Measurements from ENCODE around the gene TRIM15.

GRCh38 chr6:30172681-30173080 lies 9.3 kb downstream of the TRIM15 start:
- TF ChIP-seq, protein P1, sequence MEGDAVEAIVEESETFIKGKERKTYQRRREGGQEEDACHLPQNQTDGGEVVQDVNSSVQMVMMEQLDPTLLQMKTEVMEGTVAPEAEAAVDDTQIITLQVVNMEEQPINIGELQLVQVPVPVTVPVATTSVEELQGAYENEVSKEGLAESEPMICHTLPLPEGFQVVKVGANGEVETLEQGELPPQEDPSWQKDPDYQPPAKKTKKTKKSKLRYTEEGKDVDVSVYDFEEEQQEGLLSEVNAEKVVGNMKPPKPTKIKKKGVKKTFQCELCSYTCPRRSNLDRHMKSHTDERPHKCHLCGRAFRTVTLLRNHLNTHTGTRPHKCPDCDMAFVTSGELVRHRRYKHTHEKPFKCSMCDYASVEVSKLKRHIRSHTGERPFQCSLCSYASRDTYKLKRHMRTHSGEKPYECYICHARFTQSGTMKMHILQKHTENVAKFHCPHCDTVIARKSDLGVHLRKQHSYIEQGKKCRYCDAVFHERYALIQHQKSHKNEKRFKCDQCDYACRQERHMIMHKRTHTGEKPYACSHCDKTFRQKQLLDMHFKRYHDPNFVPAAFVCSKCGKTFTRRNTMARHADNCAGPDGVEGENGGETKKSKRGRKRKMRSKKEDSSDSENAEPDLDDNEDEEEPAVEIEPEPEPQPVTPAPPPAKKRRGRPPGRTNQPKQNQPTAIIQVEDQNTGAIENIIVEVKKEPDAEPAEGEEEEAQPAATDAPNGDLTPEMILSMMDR (IDR thresholded peaks at IDR 0.05; ENCODE audit: insufficient read depth, low read length, poor library complexity, severe bottlenecking) = no peak
- no peak for TF ChIP-seq EZH2phosphoT487 (conservative IDR thresholded peaks at IDR 0.05; ENCODE audit: low read length)
